Breast epithelium (tissue), 3 donors: ENCODE data around the gene POLR2L.

ENCODE experiments used
- POLR2AphosphoS5 ChIP-seq, 3 donors: sonication (generic); formaldehyde crosslinking; IDR thresholded peaks; one replicate each; pipeline ENCODE4 v1.6.1; 2017; ENCODE audit warnings: antibody characterized with exemption in 3 of 3
- TF ChIP-seq, protein P1 (sequence below), 3 donors: fragments of 450-650 bp; IDR thresholded peaks; one replicate each; pipeline ENCODE4 v1.5.1; 2016 to 2017; ENCODE audit warnings: antibody characterized with exemption in 3 of 3, mild to moderate bottlenecking in 3 of 3, moderate library complexity in 3 of 3

DNA sequence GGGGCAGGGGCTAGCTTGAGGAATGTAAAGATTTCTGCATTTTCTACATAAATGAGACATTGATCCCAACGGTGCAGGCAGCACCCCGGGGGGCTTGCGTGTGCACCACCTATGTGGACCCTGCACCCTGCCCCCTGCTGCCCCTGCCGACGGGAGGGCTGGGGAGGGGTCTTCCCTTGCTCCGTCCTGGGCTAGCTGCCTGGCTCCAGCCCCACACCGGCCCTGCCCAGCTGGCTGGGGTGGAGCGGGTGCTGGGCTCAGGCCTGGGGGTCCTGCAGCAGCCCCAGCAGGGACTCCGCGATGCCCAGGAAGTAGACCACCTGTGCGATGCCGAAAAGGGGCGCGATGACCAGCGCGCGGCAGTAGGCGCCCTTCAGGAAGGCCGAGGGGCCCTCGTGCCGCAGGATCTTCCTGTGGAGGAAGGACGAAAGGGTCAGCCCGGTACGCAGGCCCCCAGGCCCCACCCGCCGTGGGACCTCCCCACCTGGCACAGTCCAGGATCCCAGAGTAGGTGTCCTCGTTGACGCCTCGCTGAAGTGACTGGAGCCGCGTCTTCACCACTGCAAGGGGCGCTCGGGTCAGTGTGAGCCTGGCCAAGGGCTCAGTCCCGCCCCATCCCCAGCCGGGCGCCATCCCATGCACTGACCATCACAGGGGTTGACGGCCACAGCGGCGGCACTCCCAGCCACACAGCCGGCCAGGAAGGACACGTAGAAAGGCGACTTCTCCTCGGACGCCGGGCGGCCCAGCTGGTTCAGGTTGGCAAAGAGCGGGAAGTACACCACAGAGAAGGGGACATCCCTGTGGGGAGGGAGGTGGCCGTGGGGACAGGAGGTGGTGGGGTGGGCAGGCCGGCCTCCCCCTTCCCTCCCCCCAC, 50.4 kb downstream of the POLR2L start:
- TF ChIP-seq, protein P1, sequence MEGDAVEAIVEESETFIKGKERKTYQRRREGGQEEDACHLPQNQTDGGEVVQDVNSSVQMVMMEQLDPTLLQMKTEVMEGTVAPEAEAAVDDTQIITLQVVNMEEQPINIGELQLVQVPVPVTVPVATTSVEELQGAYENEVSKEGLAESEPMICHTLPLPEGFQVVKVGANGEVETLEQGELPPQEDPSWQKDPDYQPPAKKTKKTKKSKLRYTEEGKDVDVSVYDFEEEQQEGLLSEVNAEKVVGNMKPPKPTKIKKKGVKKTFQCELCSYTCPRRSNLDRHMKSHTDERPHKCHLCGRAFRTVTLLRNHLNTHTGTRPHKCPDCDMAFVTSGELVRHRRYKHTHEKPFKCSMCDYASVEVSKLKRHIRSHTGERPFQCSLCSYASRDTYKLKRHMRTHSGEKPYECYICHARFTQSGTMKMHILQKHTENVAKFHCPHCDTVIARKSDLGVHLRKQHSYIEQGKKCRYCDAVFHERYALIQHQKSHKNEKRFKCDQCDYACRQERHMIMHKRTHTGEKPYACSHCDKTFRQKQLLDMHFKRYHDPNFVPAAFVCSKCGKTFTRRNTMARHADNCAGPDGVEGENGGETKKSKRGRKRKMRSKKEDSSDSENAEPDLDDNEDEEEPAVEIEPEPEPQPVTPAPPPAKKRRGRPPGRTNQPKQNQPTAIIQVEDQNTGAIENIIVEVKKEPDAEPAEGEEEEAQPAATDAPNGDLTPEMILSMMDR (IDR thresholded peaks at IDR 0.05), result no peak
- TF ChIP-seq POLR2AphosphoS5 (IDR thresholded peaks at IDR 0.05), result no peak
